ENCODE measurements around the gene DPP3. TPM values are rescaled to one million over a fixed set of nuclear protein-coding genes. Genes with fewer than 3 reads are reported as not detected.
A peak's percentile ranks its signal among the peaks of the same experiment; 100 is the strongest.

The DPP3 gene
- polyA plus RNA-seq, 1 donor, result 28.8 TPM

GRCh38 chr11:66484806-66485380, 4.7 kb downstream of the DPP3 start:
- Histone ChIP-seq H3K4me3 (ENCODE audit: low read length) (no peak overlapping the region), H3K9me3 (ENCODE audit: control insufficient read depth, low read depth, low read length) (no peaks in the 10 kb centered on the region), H3K4me1 (ENCODE audit: control insufficient read depth, insufficient read depth, low read length) (peaks cover 4% of the 10 kb centered on the region), H3K36me3 (ENCODE audit: control insufficient read depth, insufficient read depth, low read length) (peaks cover 27% of the 10 kb centered on the region), H3K27me3 (ENCODE audit: control insufficient read depth, insufficient read depth, low read length) (no peaks in the 10 kb centered on the region), H3K27ac (ENCODE audit: low read length) (no peak overlapping the region)
- no peak for DNase-seq
- WGBS (ENCODE audit: insufficient coverage, low lambda C conversion rate), result no CpG with 5 or more reads among the region's 7 CpGs

GRCh38 chr11:66488957-66489356, 8.7 kb downstream of the DPP3 start:
- Histone ChIP-seq H3K27me3 (ENCODE audit: control insufficient read depth, insufficient read depth, low read length) (no peaks in the 10 kb centered on the region), H3K4me1 (ENCODE audit: control insufficient read depth, insufficient read depth, low read length) (peaks cover 25% of the 10 kb centered on the region), H3K9me3 (ENCODE audit: control insufficient read depth, low read depth, low read length) (no peaks in the 10 kb centered on the region), H3K27ac (ENCODE audit: low read length) (no peak overlapping the region), H3K36me3 (ENCODE audit: control insufficient read depth, insufficient read depth, low read length) (peaks cover 26% of the 10 kb centered on the region), H3K4me3 (ENCODE audit: low read length) (no peak overlapping the region)
- no peak for DNase-seq
- WGBS (ENCODE audit: insufficient coverage, low lambda C conversion rate), result no CpG with 5 or more reads among the region's 10 CpGs

GRCh38 chr11:66489636-66490035, 9.4 kb downstream of the DPP3 start:
- no peak overlapping the region for H3K4me3 ChIP-seq (ENCODE audit: low read length)
- peaks cover 25% of the 10 kb centered on the region for H3K4me1 ChIP-seq (ENCODE audit: control insufficient read depth, insufficient read depth, low read length)
- peaks cover 26% of the 10 kb centered on the region for H3K36me3 ChIP-seq (ENCODE audit: control insufficient read depth, insufficient read depth, low read length)
- no peaks in the 10 kb centered on the region for H3K9me3 ChIP-seq (ENCODE audit: control insufficient read depth, low read depth, low read length)
- no peak for DNase-seq
- no peak overlapping the region for H3K27ac ChIP-seq (ENCODE audit: low read length)
- WGBS (ENCODE audit: insufficient coverage, low lambda C conversion rate), result no CpG with 5 or more reads among the region's 7 CpGs
- no peaks in the 10 kb centered on the region for H3K27me3 ChIP-seq (ENCODE audit: control insufficient read depth, insufficient read depth, low read length)

GRCh38 chr11:66491315-66491935, 11.2 kb downstream of the DPP3 start:
- no peak overlapping the region for H3K27ac ChIP-seq (ENCODE audit: low read length)
- peaks cover 25% of the 10 kb centered on the region for H3K36me3 ChIP-seq (ENCODE audit: control insufficient read depth, insufficient read depth, low read length)
- WGBS (ENCODE audit: insufficient coverage, low lambda C conversion rate), result no CpG with 5 or more reads among the region's 20 CpGs
- peaks cover 25% of the 10 kb centered on the region for H3K4me1 ChIP-seq (ENCODE audit: control insufficient read depth, insufficient read depth, low read length)
- no peaks in the 10 kb centered on the region for H3K27me3 ChIP-seq (ENCODE audit: control insufficient read depth, insufficient read depth, low read length)
- DNase-seq, result no peak
- H3K9me3 ChIP-seq (ENCODE audit: control insufficient read depth, low read depth, low read length), result no peaks in the 10 kb centered on the region
- H3K4me3 ChIP-seq (ENCODE audit: low read length), result no peak overlapping the region

GRCh38 chr11:66492161-66492865, 12.1 kb downstream of the DPP3 start:
- no peaks in the 10 kb centered on the region for H3K9me3 ChIP-seq (ENCODE audit: control insufficient read depth, low read depth, low read length)
- H3K36me3 ChIP-seq (ENCODE audit: control insufficient read depth, insufficient read depth, low read length), result peaks cover 30% of the 10 kb centered on the region
- H3K4me1 ChIP-seq (ENCODE audit: control insufficient read depth, insufficient read depth, low read length), result peaks cover 25% of the 10 kb centered on the region
- WGBS (ENCODE audit: insufficient coverage, low lambda C conversion rate), result no CpG with 5 or more reads among the region's 10 CpGs
- no peak for DNase-seq
- H3K4me3 ChIP-seq (ENCODE audit: low read length), result peak overlapping the region; percentile 20
- no peaks in the 10 kb centered on the region for H3K27me3 ChIP-seq (ENCODE audit: control insufficient read depth, insufficient read depth, low read length)
- H3K27ac ChIP-seq (ENCODE audit: low read length), result peak overlapping the region; percentile 65

- Histone ChIP-seq H3K27me3 (ENCODE audit: control insufficient read depth, insufficient read depth, low read length) (no peaks in the 10 kb centered on the region), H3K4me1 (ENCODE audit: control insufficient read depth, insufficient read depth, low read length) (peaks cover 25% of the 10 kb centered on the region), H3K36me3 (ENCODE audit: control insufficient read depth, insufficient read depth, low read length) (peaks cover 28% of the 10 kb centered on the region), H3K9me3 (ENCODE audit: control insufficient read depth, low read depth, low read length) (no peaks in the 10 kb centered on the region), H3K4me3 (ENCODE audit: low read length) (peak overlapping the region; percentile 20), H3K27ac (ENCODE audit: low read length) (peak overlapping the region; percentile 65)
- DNase-seq, result peak; percentile 76 to 88
- WGBS (ENCODE audit: insufficient coverage, low lambda C conversion rate), result no CpG with 5 or more reads among the region's 10 CpGs
Observed at GRCh38 chr11:66493130-66493529, 12.9 kb downstream of the DPP3 start.

GRCh38 chr11:66494458-66494857, 14.2 kb downstream of the DPP3 start:
- no peak for DNase-seq
- WGBS (ENCODE audit: insufficient coverage, low lambda C conversion rate), result no CpG with 5 or more reads among the region's 7 CpGs
- peaks cover 20% of the 10 kb centered on the region for H3K36me3 ChIP-seq (ENCODE audit: control insufficient read depth, insufficient read depth, low read length)
- H3K9me3 ChIP-seq (ENCODE audit: control insufficient read depth, low read depth, low read length), result no peaks in the 10 kb centered on the region
- no peaks in the 10 kb centered on the region for H3K27me3 ChIP-seq (ENCODE audit: control insufficient read depth, insufficient read depth, low read length)
- H3K4me3 ChIP-seq (ENCODE audit: low read length), result no peak overlapping the region
- no peak overlapping the region for H3K27ac ChIP-seq (ENCODE audit: low read length)
- H3K4me1 ChIP-seq (ENCODE audit: control insufficient read depth, insufficient read depth, low read length), result peaks cover 28% of the 10 kb centered on the region

GRCh38 chr11:66494935-66495334, 14.7 kb downstream of the DPP3 start:
- no CpG with 5 or more reads among the region's 14 CpGs for WGBS (ENCODE audit: insufficient coverage, low lambda C conversion rate)
- peaks cover 16% of the 10 kb centered on the region for H3K36me3 ChIP-seq (ENCODE audit: control insufficient read depth, insufficient read depth, low read length)
- H3K9me3 ChIP-seq (ENCODE audit: control insufficient read depth, low read depth, low read length), result no peaks in the 10 kb centered on the region
- H3K4me3 ChIP-seq (ENCODE audit: low read length), result no peak overlapping the region
- peaks cover 28% of the 10 kb centered on the region for H3K4me1 ChIP-seq (ENCODE audit: control insufficient read depth, insufficient read depth, low read length)
- H3K27me3 ChIP-seq (ENCODE audit: control insufficient read depth, insufficient read depth, low read length), result no peaks in the 10 kb centered on the region
- DNase-seq, result no peak
- no peak overlapping the region for H3K27ac ChIP-seq (ENCODE audit: low read length)

GRCh38 chr11:66495401-66495854, 15.2 kb downstream of the DPP3 start:
- no peaks in the 10 kb centered on the region for H3K27me3 ChIP-seq (ENCODE audit: control insufficient read depth, insufficient read depth, low read length)
- peaks cover 16% of the 10 kb centered on the region for H3K36me3 ChIP-seq (ENCODE audit: control insufficient read depth, insufficient read depth, low read length)
- no CpG with 5 or more reads among the region's 17 CpGs for WGBS (ENCODE audit: insufficient coverage, low lambda C conversion rate)
- H3K4me3 ChIP-seq (ENCODE audit: low read length), result no peak overlapping the region
- H3K27ac ChIP-seq (ENCODE audit: low read length), result no peak overlapping the region
- DNase-seq, result no peak
- H3K9me3 ChIP-seq (ENCODE audit: control insufficient read depth, low read depth, low read length), result no peaks in the 10 kb centered on the region
- H3K4me1 ChIP-seq (ENCODE audit: control insufficient read depth, insufficient read depth, low read length), result peaks cover 28% of the 10 kb centered on the region

- peaks cover 16% of the 10 kb centered on the region for H3K36me3 ChIP-seq (ENCODE audit: control insufficient read depth, insufficient read depth, low read length)
- WGBS (ENCODE audit: insufficient coverage, low lambda C conversion rate), result no CpG with 5 or more reads among the region's 16 CpGs
Observed at GRCh38 chr11:66497206-66497605, 17.0 kb downstream of the DPP3 start.

More at GRCh38 chr11:66497206-66497605, 17.0 kb downstream of the DPP3 start:
- no peak for DNase-seq
- Histone ChIP-seq H3K27me3 (ENCODE audit: control insufficient read depth, insufficient read depth, low read length) (no peaks in the 10 kb centered on the region), H3K4me1 (ENCODE audit: control insufficient read depth, insufficient read depth, low read length) (peaks cover 20% of the 10 kb centered on the region), H3K9me3 (ENCODE audit: control insufficient read depth, low read depth, low read length) (no peaks in the 10 kb centered on the region), H3K27ac (ENCODE audit: low read length) (no peak overlapping the region), H3K4me3 (ENCODE audit: low read length) (no peak overlapping the region)

Data from large intestine (tissue), 3 donors.